HepG2 (cell line): ENCODE results near the gene ATP13A3. TPM values are rescaled to one million over a fixed set of nuclear protein-coding genes. Genes with fewer than 3 reads are reported as not detected.
A peak's percentile ranks its signal among the peaks of the same experiment; 100 is the strongest.

Experiments
- CC2D1A ChIP-seq: sonication (generic); formaldehyde crosslinking; IDR thresholded peaks from 2 replicates; pipeline ENCODE4 v1.8.1; 2023; ENCODE audit warnings: mild to moderate bottlenecking, missing genetic modification reagents
- CREM ChIP-seq, 2 experiments: sonication (generic) in 1 of 2; formaldehyde crosslinking in 1 of 2; IDR thresholded peaks; 2 replicates each; pipeline versions ENCODE4 v1.4.0 to v1.6.1; 2016 to 2020; ENCODE audit warnings: antibody characterized with exemption in 1 of 2, mild to moderate bottlenecking in 1 of 2, missing genetic modification reagents in 1 of 2
- E2F1 ChIP-seq: sonication (generic); formaldehyde crosslinking; IDR thresholded peaks from 2 replicates; pipeline ENCODE4 v1.5.0; 2020; ENCODE audit warnings: missing genetic modification reagents
- FOXA1 ChIP-seq, 2 experiments: fragments of 450-650 bp in 1 of 2; sonication (generic) in 1 of 2; formaldehyde crosslinking in 1 of 2; IDR thresholded peaks; 2 replicates each; pipeline versions ENCODE4 v1.4.0 to v1.6.1; 2016 to 2020; ENCODE audit warnings: missing genetic modification reagents in 1 of 2
- GPN1 ChIP-seq: sonication (generic); formaldehyde crosslinking; IDR thresholded peaks from 2 replicates; pipeline ENCODE4 v1.5.1; 2020; ENCODE audit warnings: missing genetic modification reagents, borderline replicate concordance
- KDM6A ChIP-seq: IDR thresholded peaks from 2 replicates; pipeline ENCODE4 v1.6.1; 2016; ENCODE audit warnings: low read depth
- MYPOP ChIP-seq: sonication (generic); formaldehyde crosslinking; IDR thresholded peaks from 2 replicates; pipeline ENCODE4 v1.8.1; 2023; ENCODE audit warnings: mild to moderate bottlenecking, moderate library complexity, missing genetic modification reagents
- PHF21A ChIP-seq: sonication (generic); formaldehyde crosslinking; IDR thresholded peaks from 2 replicates; pipeline ENCODE4 v1.5.0; 2020; ENCODE audit warnings: mild to moderate bottlenecking, missing genetic modification reagents
- PPARG ChIP-seq: conservative IDR thresholded peaks from 2 replicates; pipeline ENCODE4 v1.6.1; 2016; ENCODE audit warnings: missing biosample characterization, missing genetic modification reagents
- RARA ChIP-seq: IDR thresholded peaks from 2 replicates; pipeline ENCODE4 v1.6.1; 2016; ENCODE audit warnings: missing genetic modification reagents, missing compliant biosample characterization
- REST ChIP-seq, 2 experiments: IDR thresholded peaks; 2 replicates each; pipeline ENCODE4 v1.6.1; 2011 to 2012; ENCODE audit warnings: low read length in 2 of 2, borderline replicate concordance in 1 of 2, low read depth in 1 of 2, mild to moderate bottlenecking in 1 of 2, moderate library complexity in 1 of 2
- RFXAP ChIP-seq: sonication (generic); formaldehyde crosslinking; IDR thresholded peaks from 2 replicates; pipeline ENCODE4 v1.4.0; 2020; ENCODE audit warnings: missing genetic modification reagents, borderline replicate concordance
- SNAPC2 ChIP-seq: sonication (generic); formaldehyde crosslinking; IDR thresholded peaks from 2 replicates; pipeline ENCODE4 v1.8.1; 2022; ENCODE audit warnings: mild to moderate bottlenecking, missing genetic modification reagents
- TGIF2 ChIP-seq: IDR thresholded peaks from 2 replicates; pipeline ENCODE4 v1.6.1; 2016; ENCODE audit warnings: control low read depth, missing compliant biosample characterization
- ZMAT5 ChIP-seq: sonication (generic); formaldehyde crosslinking; IDR thresholded peaks from 2 replicates; pipeline ENCODE4 v1.5.0; 2020; ENCODE audit warnings: mild to moderate bottlenecking, low read depth, missing genetic modification reagents, borderline replicate concordance
- ZNF609 ChIP-seq: sonication (generic); formaldehyde crosslinking; IDR thresholded peaks from 2 replicates; pipeline ENCODE4 v1.4.0; 2020; ENCODE audit warnings: mild to moderate bottlenecking, missing genetic modification reagents, borderline replicate concordance
- ZNF652 ChIP-seq: IDR thresholded peaks from 2 replicates; pipeline ENCODE4 v1.6.1; 2016; ENCODE audit warnings: low read depth, borderline replicate concordance
- polyA plus RNA-seq, 8 experiments: library from polyadenylated mRNA; depleted of rRNA in 3 of 8; stranded (reverse) in 7 of 8; unstranded in 1 of 8; fragments of >200 nt; fragmentation: Illumina TruSeq in 4 of 8; extraction: Trizol in 4 of 8; gene quantifications; 2 replicates each; pipeline versions ENCODE4 v1.2.1 to v1.2.3, GENCODE V29; 2011 to 2016; ENCODE audit warnings: low read depth in 4 of 8, missing spikeins in 1 of 8, mixed read lengths in 1 of 8; ENCODE audit not compliant: insufficient read depth in 1 of 8
- total RNA-seq, 5 experiments: library from RNA; depleted of rRNA; stranded (reverse); fragments of >200 nt; fragmentation: Illumina TruSeq; extraction: Trizol; gene quantifications; 2 replicates each; pipeline ENCODE4 v1.2.3, GENCODE V29; 2016; ENCODE audit warnings: low read depth in 1 of 5

ATP13A3 gene
- total and polyA plus RNA-seq, 2 of the 13 experiments (the other 11 are each of a cell fraction or from before 2014, with no cell fraction given): 44.9 to 80.8 TPM

GRCh38 chr3:194512895-194513601 lies 26.2 kb upstream of the ATP13A3 start (continued):
- TF ChIP-seq RARA (CRISPR knock-in tag) (peak; percentile 89), CC2D1A (CRISPR knock-in tag) (no peak), REST (IDR thresholded peaks at IDR 0.05; ENCODE audit: borderline replicate concordance in 1 of 2, low read depth in 1 of 2, low read length in 2 of 2) (no peak), MYPOP (CRISPR knock-in tag) (0 out of 2 replicates have a peak, but pooled peaks have one; percentile 30), SNAPC2 (CRISPR knock-in tag) (no peak), PPARG (peak; percentile 54; the same call in 1 of the 2 replicates), GPN1 (CRISPR knock-in tag) (no peak), E2F1 (CRISPR knock-in tag) (no peak), ZMAT5 (CRISPR knock-in tag) (no peak), TGIF2 (CRISPR knock-in tag) (0 out of 2 replicates have a peak, but pooled peaks have one; percentile 41), KDM6A (CRISPR knock-in tag) (peak; percentile 64; the same call in 1 of the 2 replicates), CREM (IDR thresholded peaks at IDR 0.05) (peak; percentile 45), CREM (CRISPR knock-in tag; IDR thresholded peaks at IDR 0.05) (no peak), RFXAP (CRISPR knock-in tag) (peak; percentile 95), ZNF652 (no peak), FOXA1 (IDR thresholded peaks at IDR 0.05) (no peak), FOXA1 (CRISPR knock-in tag; IDR thresholded peaks at IDR 0.05) (peak; percentile 89), PHF21A (peak; percentile 65; the same call in 1 of the 2 replicates), ZNF609 (CRISPR knock-in tag) (peak; percentile 59; the same call in 1 of the 2 replicates)
